K562 (cell line): ENCODE results near the gene CTRL. TPM values are rescaled to one million over a fixed set of nuclear protein-coding genes. Genes with fewer than 3 reads are reported as not detected.

Source experiments
- ATAC-seq: fragments of 200-7000 bp; cut with Tn5 transposase; 3 replicates; pipeline ENCODE4 v1.9.1; 2020; ENCODE audit warnings: moderate library complexity
- BruUV-seq: library from RNA; stranded (reverse); fragments of 400-500 nt; replicated peaks from 2 replicates; lab custom pipeline; 2021; lab: Mats Ljungman, UMichigan
- CTCF ChIA-PET: fragments of 300-600 bp; formaldehyde crosslinking; extraction: SDS; loops from one replicate; lab custom pipeline; 2021; ENCODE audit warnings: low intra/inter-chr PET ratio; lab: Yijun Ruan, JAX
- POLR2A ChIA-PET: fragments of 300-600, 350-650 bp; sonication (Branson Sonifier 250); formaldehyde crosslinking; extraction: SDS; loops from one replicate; lab custom pipeline; 2021; ENCODE audit warnings: antibody characterized with exemption, inconsistent platforms; lab: Yijun Ruan, JAX
- DNase-seq, 4 experiments: peaks; one replicate each; pipeline versions ENCODE4 v3.0.0 to v3.0.0-alpha.2; 2011 to 2018; ENCODE audit warnings: low spot score in 3 of 4, mixed read lengths in 3 of 4; ENCODE audit errors: extremely low read depth in 1 of 4
- FAIRE-seq: peaks from 2 replicates; lab custom pipeline; 2011; peaks lifted over from hg19 to GRCh38; lab: Jason Lieb, UNC
- H2AFZ ChIP-seq: 2 replicates; pipeline ENCODE4 v1.6.0; 2011; ENCODE audit warnings: low read depth, low read length, control low read depth, inconsistent platforms
- H3K27ac ChIP-seq: fragments of 200-600 bp; 3 replicates; pipeline ENCODE4 v1.8.0; 2011; ENCODE audit warnings: low read depth, mild to moderate bottlenecking, control low read depth, inconsistent platforms, low read length, moderate library complexity, mixed read lengths; ENCODE audit errors: extremely low read depth
- H3K27me3 ChIP-seq, 2 experiments: fragments of 300-600 bp in 1 of 2; 2 replicates in 1 of 2; 3 replicates in 1 of 2; pipeline versions ENCODE4 v1.6.0 to v1.8.0; 2011; ENCODE audit warnings: inconsistent platforms in 2 of 2, low read length in 2 of 2, mild to moderate bottlenecking in 1 of 2, mixed read lengths in 1 of 2, moderate library complexity in 1 of 2; ENCODE audit not compliant: control insufficient read depth in 2 of 2, insufficient read depth in 2 of 2
- H3K36me3 ChIP-seq: fragments of 300-600 bp; 3 replicates; pipeline ENCODE4 v1.8.0; 2011; ENCODE audit warnings: mild to moderate bottlenecking, low read length, inconsistent platforms; ENCODE audit not compliant: control insufficient read depth, insufficient read depth
- H3K4me1 ChIP-seq, 2 experiments: fragments of 200-600 bp in 1 of 2; replicated peaks in 1 of 2; 2 replicates in 1 of 2; 3 replicates in 1 of 2; pipeline versions ENCODE4 v1.5.1 to v1.8.0; 2011; ENCODE audit warnings: inconsistent platforms in 2 of 2, low read length in 2 of 2, mild to moderate bottlenecking in 1 of 2, mixed read lengths in 1 of 2, moderate library complexity in 1 of 2; ENCODE audit not compliant: control insufficient read depth in 2 of 2, insufficient read depth in 2 of 2
- H3K4me2 ChIP-seq: 2 replicates; pipeline ENCODE4 v1.6.1; 2011; ENCODE audit warnings: low read length, control low read depth, inconsistent platforms, mixed read lengths; ENCODE audit not compliant: insufficient read depth
- H3K4me3 ChIP-seq: fragments of 200-600 bp; sonication (generic), shearing (Covaris generic); 2 replicates; pipeline ENCODE4 v1.5.1; 2016; ENCODE audit warnings: control low read depth, inconsistent platforms
- H3K79me2 ChIP-seq: fragments of 200-600 bp; 3 replicates; pipeline ENCODE4 v1.8.0; 2011; ENCODE audit warnings: low read length, inconsistent platforms; ENCODE audit not compliant: control insufficient read depth, insufficient read depth
- H3K9ac ChIP-seq, 2 experiments: 2 replicates each; pipeline versions ENCODE4 v1.6.0 to v1.6.1; 2011; ENCODE audit warnings: low read depth in 2 of 2, low read length in 2 of 2, control low read depth in 1 of 2, inconsistent platforms in 1 of 2, mild to moderate bottlenecking in 1 of 2, mixed read lengths in 1 of 2; ENCODE audit not compliant: insufficient read depth in 1 of 2
- H3K9me1 ChIP-seq: one replicate; pipeline ENCODE4 v1.6.0; 2011; ENCODE audit warnings: inconsistent platforms, mild to moderate bottlenecking, low read length, moderate library complexity; ENCODE audit not compliant: control insufficient read depth, insufficient read depth
- H3K9me3 ChIP-seq: replicated peaks from 2 replicates; pipeline ENCODE4 v1.5.1; 2011; ENCODE audit warnings: low read depth, low read length, inconsistent platforms; ENCODE audit not compliant: control insufficient read depth, insufficient read depth
- H4K20me1 ChIP-seq: replicated peaks from 2 replicates; pipeline ENCODE4 v1.6.1; 2011; ENCODE audit warnings: low read length, inconsistent platforms, mixed read lengths; ENCODE audit not compliant: control insufficient read depth, insufficient read depth
- ARID1B ChIP-seq: fragments of 450-650 bp; IDR thresholded peaks from 2 replicates; pipeline ENCODE4 v1.6.1; 2016; ENCODE audit warnings: antibody characterized with exemption, mild to moderate bottlenecking, inconsistent platforms
- ASH1L ChIP-seq: fragments of 450-650 bp; IDR thresholded peaks from 2 replicates; pipeline ENCODE4 v1.6.1; 2018; ENCODE audit warnings: borderline replicate concordance, mild to moderate bottlenecking, low read depth; ENCODE audit not compliant: partially characterized antibody
- ATF1 ChIP-seq, 2 experiments: fragments of 450-650 bp in 1 of 2; IDR thresholded peaks; 2 replicates each; pipeline ENCODE4 v1.6.1; 2016; ENCODE audit warnings: missing compliant biosample characterization in 1 of 2, missing genetic modification characterization in 1 of 2
- CREM ChIP-seq: IDR thresholded peaks from 2 replicates; pipeline ENCODE4 v1.6.1; 2014; ENCODE audit warnings: antibody characterized with exemption, low read depth
- CTBP1 ChIP-seq: fragments of 450-650 bp; IDR thresholded peaks from 2 replicates; pipeline ENCODE4 v1.6.1; 2016; ENCODE audit warnings: borderline replicate concordance
- IRF2 ChIP-seq: sonication (generic); formaldehyde crosslinking; IDR thresholded peaks from 2 replicates; pipeline ENCODE4 v1.8.1; 2022; ENCODE audit warnings: mild to moderate bottlenecking, missing genetic modification reagents
- JUN ChIP-seq, 2 experiments: sonication (generic) in 1 of 2; formaldehyde crosslinking in 1 of 2; IDR thresholded peaks; 2 replicates each; pipeline versions ENCODE4 v1.6.1 to v1.8.0; 2012 to 2022; ENCODE audit warnings: borderline replicate concordance in 2 of 2, mild to moderate bottlenecking in 2 of 2, improper control_type of control experiment in 1 of 2, low read depth in 1 of 2, low read length in 1 of 2, missing genetic modification reagents in 1 of 2
- MLLT1 ChIP-seq, 2 experiments: fragments of 450-650 bp; IDR thresholded peaks; 2 replicates each; pipeline ENCODE4 v1.6.1; 2016
- NFXL1 ChIP-seq: fragments of 450-650 bp; formaldehyde crosslinking; IDR thresholded peaks from 2 replicates; pipeline ENCODE4 v1.4.0; 2021; ENCODE audit warnings: mild to moderate bottlenecking
- NFYB ChIP-seq: IDR thresholded peaks from 2 replicates; pipeline ENCODE4 v1.6.1; 2011; ENCODE audit warnings: mild to moderate bottlenecking, moderate library complexity; ENCODE audit not compliant: insufficient read length; ENCODE audit errors: extremely low read depth
- TAF9B ChIP-seq: fragments of 450-650 bp; IDR thresholded peaks from 2 replicates; pipeline ENCODE4 v1.6.1; 2018; ENCODE audit warnings: mild to moderate bottlenecking; ENCODE audit not compliant: partially characterized antibody
- ZBED1 ChIP-seq: IDR thresholded peaks from 2 replicates; pipeline ENCODE4 v1.6.1; 2014
- ZBTB1 ChIP-seq: sonication (generic); formaldehyde crosslinking; IDR thresholded peaks from 2 replicates; pipeline ENCODE4 v1.8.1; 2023; ENCODE audit warnings: missing genetic modification reagents, low read depth, mild to moderate bottlenecking, borderline replicate concordance
- ZBTB17 ChIP-seq: fragments of 450-650 bp; formaldehyde crosslinking; IDR thresholded peaks from 2 replicates; pipeline ENCODE4 v1.4.0; 2020; ENCODE audit warnings: mild to moderate bottlenecking
- ZHX1 ChIP-seq: fragments of 150-350 bp; conservative IDR thresholded peaks from 2 replicates; pipeline ENCODE4 v1.6.1; 2014; ENCODE audit warnings: low read length
- ZNF639 ChIP-seq, 2 experiments: fragments of 200-800 bp in 1 of 2; sonication (Bioruptor generic) in 1 of 2; sonication (generic) in 1 of 2; formaldehyde crosslinking in 1 of 2; IDR thresholded peaks in 1 of 2; conservative IDR thresholded peaks in 1 of 2; 2 replicates each; pipeline versions ENCODE4 v1.5.0 to v1.6.1; 2016 to 2020; ENCODE audit warnings: missing compliant biosample characterization in 1 of 2, missing genetic modification characterization in 1 of 2, missing genetic modification reagents in 1 of 2
- ZSCAN32 ChIP-seq: fragments of 450-650 bp; formaldehyde crosslinking; IDR thresholded peaks from 2 replicates; pipeline ENCODE4 v1.4.0; 2020; ENCODE audit warnings: mild to moderate bottlenecking, moderate library complexity
- WGBS: fragments of 100-300 bp; shearing (Covaris generic); methylation state at CpG from one replicate; pipeline ENCODE4 v1.1.6; 2016; ENCODE audit warnings: low coverage, mixed read lengths; ENCODE audit not compliant: insufficient coverage; ENCODE audit errors: missing lambda C conversion rate; 5-methylcytosine and 5-hydroxymethylcytosine counted together
- in situ Hi-C: fragments of 300-500 bp; cut with MboI; formaldehyde crosslinking; loops from 4 replicates; pipeline ENCODE4 v1.15.0; 2018; ENCODE audit warnings: inconsistent platforms, mixed read lengths
- intact Hi-C: fragments of 100-400 bp; cut with micrococcal nuclease; formaldehyde crosslinking; loops from 2 replicates; pipeline ENCODE4 v1.14.2; 2022
- polyA plus RNA-seq, 8 experiments: library from polyadenylated mRNA; depleted of rRNA in 4 of 8; stranded (reverse) in 5 of 8; unstranded in 3 of 8; fragments of >200 nt; fragmentation: Nextera tagmentation in 2 of 8; fragmentation: Illumina TruSeq in 1 of 8; extraction: Ambion mirVana in 2 of 8; extraction: Trizol in 1 of 8; gene quantifications; 2 replicates each; pipeline versions ENCODE4 v1.2.1 to v1.2.3, GENCODE V29; 2011 to 2014; ENCODE audit warnings: inconsistent platforms in 1 of 8, missing spikeins in 1 of 8
- total RNA-seq, 7 experiments: library from RNA; depleted of rRNA in 6 of 7; stranded (reverse); fragments of >200 nt in 6 of 7; fragmentation: Illumina TruSeq in 2 of 7; extraction: Trizol in 2 of 7; gene quantifications; 2 replicates each; pipeline versions ENCODE4 v1.2.1 to v1.2.3, GENCODE V29; 2011 to 2021; ENCODE audit warnings: low replicate concordance in 1 of 7

The CTRL gene
- total and polyA plus RNA-seq, 9 of the 15 experiments (the other 6 are each of a cell fraction or from before 2014, with no cell fraction given), result 1.4 to 5.6 (median 2.5) TPM

GRCh38 chr16:67917852-67918236, 13.8 kb downstream of the CTRL start:
- Histone ChIP-seq H3K9me1 (peaks cover 7% of the 10 kb centered on the region), H2AFZ (no peak overlapping the region; the same call in 1 of the 2 replicates), H3K4me1 (peaks cover 18 to 29% of the 10 kb centered on the region in 2 experiments), H3K36me3 (no peaks in the 10 kb centered on the region), H3K4me3 (no peak overlapping the region), H3K27me3 (no peaks in the 10 kb centered on the region), H3K79me2 (no peaks in the 10 kb centered on the region), H3K27ac (peak overlapping the region; percentile 56; the same call in 2 of the 3 replicates), H3K9me3 (no peaks in the 10 kb centered on the region), H4K20me1 (peaks cover 24% of the 10 kb centered on the region), H3K4me2 (peak overlapping the region; percentile 3; the same call in 1 of the 2 replicates), H3K9ac (peak overlapping the region in 1 of 2 experiments; percentile 23; a peak in 1 of 4 replicates)
- POLR2A ChIA-PET, result interaction anchor here (0.6 to 1.0 kb wide), 4 partner anchors 14 to 73 kb away, joined by 3 to 8 read pairs (median 4); no protein-coding TSS in a partner anchor
- no TSS peak for BruUV-seq
- DNase-seq, result peak; percentile 66 to 75 (median 71)
- 30% methylated on average over 4 of the region's 4 CpGs for WGBS
- peak; percentile 92 for FAIRE-seq
- CTCF ChIA-PET, result interaction anchor here (0.5 to 0.7 kb wide), 2 partner anchors 34 to 101 kb away, joined by 4 to 5 read pairs; no protein-coding TSS in a partner anchor
- intact Hi-C loops, result no loop called here
- ATAC-seq, result peak; percentile 77
- in situ Hi-C loops, result no loop called here
- TF ChIP-seq IRF2 (CRISPR knock-in tag), result no peak
- TF ChIP-seq ZSCAN32 (CRISPR knock-in tag), result no peak
- TF ChIP-seq ZBTB17, result no peak
- no peak for TF ChIP-seq ASH1L
- TF ChIP-seq NFXL1, result no peak
- peak; percentile 78 for TF ChIP-seq CTBP1
- no peak for TF ChIP-seq MLLT1 (IDR thresholded peaks at IDR 0.05)
- TF ChIP-seq NFYB, result no peak
- peak; percentile 95 for TF ChIP-seq JUN (IDR thresholded peaks at IDR 0.05; ENCODE audit: borderline replicate concordance, low read depth, low read length)
- no peak for TF ChIP-seq JUN (CRISPR knock-in tag; IDR thresholded peaks at IDR 0.05; ENCODE audit: borderline replicate concordance)
- no peak for TF ChIP-seq TAF9B
- TF ChIP-seq ARID1B, result peak; percentile 67; the same call in 1 of the 2 replicates
- 0 out of 4 replicates have a peak, but pooled peaks of 1 of the 2 experiments have one; percentile 27 for TF ChIP-seq ZNF639 (CRISPR knock-in tag; conservative IDR thresholded peaks at IDR 0.05 in 1 of 2, IDR thresholded peaks at IDR 0.05 in 1 of 2)
- TF ChIP-seq CREM, result peak; percentile 55
- TF ChIP-seq ATF1 (CRISPR knock-in tag; IDR thresholded peaks at IDR 0.05), result no peak
- 0 out of 2 replicates have a peak, but pooled peaks have one; percentile 39 for TF ChIP-seq ATF1 (tag; IDR thresholded peaks at IDR 0.05)
- no peak for TF ChIP-seq ZHX1
- TF ChIP-seq ZBTB1, result 0 out of 2 replicates have a peak, but pooled peaks have one; percentile 6
- TF ChIP-seq ZBED1, result no peak
